GM19025 (cell line): ENCODE data around the gene URAD.
A peak's percentile ranks its signal among the peaks of the same experiment; 100 is the strongest.

Experiments
- ATAC-seq: cut with Tn5 transposase; IDR thresholded peaks from one replicate; pipeline ENCODE4 v1.9.1; 2021; ENCODE audit warnings: mild to moderate bottlenecking, low read depth, moderate library complexity; ENCODE audit not compliant: unreplicated experiment

URAD gene

GRCh38 chr13:27960362-27961226 lies 27.9 kb downstream of the URAD start:
- no peak for ATAC-seq

GRCh38 chr13:27959976-27960361 lies 28.5 kb downstream of the URAD start:
- no peak for ATAC-seq

- no peak for ATAC-seq
Observed at GRCh38 chr13:27956576-27957300, 31.8 kb downstream of the URAD start.

- no peak for ATAC-seq
Observed at GRCh38 chr13:27955014-27955591, 33.4 kb downstream of the URAD start.

GRCh38 chr13:27954406-27954851 lies 34.1 kb downstream of the URAD start:
- ATAC-seq = no peak

GRCh38 chr13:27953676-27954405 lies 34.7 kb downstream of the URAD start:
- peak; percentile 76 for ATAC-seq

GRCh38 chr13:27952876-27953675 lies 35.4 kb downstream of the URAD start:
- no peak for ATAC-seq

GRCh38 chr13:27942972-27943371 lies 45.5 kb downstream of the URAD start:
- no peak for ATAC-seq

GRCh38 chr13:27933580-27934328 lies 54.7 kb downstream of the URAD start:
- ATAC-seq = no peak

GRCh38 chr13:27933118-27933517 lies 55.4 kb downstream of the URAD start:
- ATAC-seq = no peak

- no peak for ATAC-seq
Observed at GRCh38 chr13:27929868-27930267, 58.6 kb downstream of the URAD start.

GRCh38 chr13:27928805-27929753 lies 59.4 kb downstream of the URAD start:
- no peak for ATAC-seq

GRCh38 chr13:27928353-27928804 lies 60.1 kb downstream of the URAD start:
- ATAC-seq = no peak
